ENCODE data around the gene DACT1.

DACT1 gene

GRCh38 chr14:58625438-58625837 is 12.3 kb upstream of the DACT1 start:
- no peak for DNase-seq (ENCODE audit: low spot score)
- no peak for TF ChIP-seq CTCF (IDR thresholded peaks at IDR 0.05; ENCODE audit: borderline replicate concordance, control extremely low read depth, extremely low read depth, insufficient read depth, missing control alignments)
- in situ Hi-C loops (cut with MboI; ENCODE audit: low sequenced_read_pairs, unreplicated experiment): no loop called here

- DNase-seq (ENCODE audit: low spot score): no peak
- in situ Hi-C loops (cut with MboI; ENCODE audit: low sequenced_read_pairs, unreplicated experiment): no loop called here
- no peak for TF ChIP-seq CTCF (IDR thresholded peaks at IDR 0.05; ENCODE audit: borderline replicate concordance, control extremely low read depth, extremely low read depth, insufficient read depth, missing control alignments)
Measured at GRCh38 chr14:58626431-58626831, 11.3 kb upstream of the DACT1 start.

GRCh38 chr14:58628406-58628805 is 9.4 kb upstream of the DACT1 start:
- DNase-seq (ENCODE audit: low spot score): no peak
- no peak for TF ChIP-seq CTCF (IDR thresholded peaks at IDR 0.05; ENCODE audit: borderline replicate concordance, control extremely low read depth, extremely low read depth, insufficient read depth, missing control alignments)
- in situ Hi-C loops (cut with MboI; ENCODE audit: low sequenced_read_pairs, unreplicated experiment): no loop called here

- TF ChIP-seq CTCF (IDR thresholded peaks at IDR 0.05; ENCODE audit: borderline replicate concordance, control extremely low read depth, extremely low read depth, insufficient read depth, missing control alignments): no peak
- no peak for DNase-seq (ENCODE audit: low spot score)
- in situ Hi-C loops (cut with MboI; ENCODE audit: low sequenced_read_pairs, unreplicated experiment): no loop called here
Measured at GRCh38 chr14:58629281-58629680, 8.5 kb upstream of the DACT1 start.

- TF ChIP-seq CTCF (IDR thresholded peaks at IDR 0.05; ENCODE audit: borderline replicate concordance, control extremely low read depth, extremely low read depth, insufficient read depth, missing control alignments): no peak
- DNase-seq (ENCODE audit: low spot score): no peak
- in situ Hi-C loops (cut with MboI; ENCODE audit: low sequenced_read_pairs, unreplicated experiment): no loop called here
Measured at GRCh38 chr14:58631732-58632131, 6.0 kb upstream of the DACT1 start.

GRCh38 chr14:58633831-58634230 is 3.9 kb upstream of the DACT1 start:
- no peak for TF ChIP-seq CTCF (IDR thresholded peaks at IDR 0.05; ENCODE audit: borderline replicate concordance, control extremely low read depth, extremely low read depth, insufficient read depth, missing control alignments)
- in situ Hi-C loops (cut with MboI; ENCODE audit: low sequenced_read_pairs, unreplicated experiment): no loop called here
- no peak for DNase-seq (ENCODE audit: low spot score)

Data from GM13976 (cell line).